Stimulated activated CD8-positive, alpha-beta memory T cell treated with anti-CD3 and anti-CD28 coated beads, Interleukin-7, amount 100 ng/mL, for 1 hour (primary cell): ENCODE measurements around the gene ARHGAP26.

Source experiments
- DNase-seq, 2 donors: peaks; one replicate each; pipeline ENCODE4 v3.0.0-alpha.2; 2020; ENCODE audit warnings: low read depth in 2 of 2

Gene ARHGAP26

DNA sequence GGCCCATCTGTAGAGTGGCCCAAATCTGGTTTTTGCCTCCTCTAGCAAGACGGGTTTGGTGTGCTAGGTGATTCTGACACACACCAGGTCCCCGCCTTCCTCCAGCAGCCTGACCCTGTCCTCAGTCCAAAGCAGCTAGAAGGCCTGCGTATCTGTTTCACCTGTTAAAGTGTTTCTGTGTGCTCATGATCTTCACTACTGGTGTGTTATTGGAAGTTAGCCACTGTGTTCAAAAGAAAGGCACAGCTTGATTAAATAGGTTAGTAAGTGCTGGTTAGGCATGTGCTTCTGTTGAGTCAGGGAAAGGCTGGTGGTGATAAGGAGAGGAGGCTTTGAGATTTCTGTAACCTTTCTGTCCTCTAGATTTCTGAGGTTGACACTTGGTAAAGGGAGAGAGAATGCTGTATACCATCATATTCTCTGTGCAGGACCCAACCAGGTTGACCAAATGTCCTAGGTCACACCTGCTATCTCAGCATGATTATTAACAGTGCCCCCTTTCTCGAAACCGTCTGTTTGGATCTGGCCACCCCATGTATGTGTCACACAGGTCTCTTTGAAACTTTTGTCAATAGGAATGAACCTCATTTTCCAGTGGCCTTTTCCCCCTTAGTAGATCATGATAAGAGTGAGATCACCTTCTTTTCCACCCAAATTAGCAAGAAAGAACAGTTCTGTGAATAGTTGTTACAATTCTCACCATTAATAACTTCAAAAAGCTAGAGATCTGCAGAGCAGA is 58.8 kb downstream of the ARHGAP26 start:
- no peak for DNase-seq

- DNase-seq, result no peak
Observed at GRCh38 chr5:142829801-142830220, 59.6 kb downstream of the ARHGAP26 start.

- DNase-seq, result no peak
Observed at GRCh38 chr5:142830241-142831008, 60.2 kb downstream of the ARHGAP26 start.

DNA sequence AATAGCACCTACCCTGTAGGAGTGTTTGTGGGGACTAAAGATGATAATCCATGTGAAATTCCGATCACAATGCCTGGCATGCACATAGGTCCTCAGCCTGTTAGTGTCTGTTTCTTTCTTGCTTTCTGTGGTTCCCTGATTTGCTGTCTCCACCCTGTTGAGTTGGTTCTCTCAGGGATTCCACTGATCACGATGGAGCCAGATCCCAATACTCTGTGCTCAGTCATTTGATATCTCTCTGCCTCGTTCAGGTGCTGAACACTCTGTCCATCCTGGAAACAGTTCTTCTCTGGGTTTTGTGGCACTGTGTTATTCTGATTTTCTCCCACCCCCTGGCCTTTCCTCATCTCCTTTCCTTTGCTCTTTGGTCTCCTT is 60.8 kb downstream of the ARHGAP26 start:
- no peak for DNase-seq

DNA sequence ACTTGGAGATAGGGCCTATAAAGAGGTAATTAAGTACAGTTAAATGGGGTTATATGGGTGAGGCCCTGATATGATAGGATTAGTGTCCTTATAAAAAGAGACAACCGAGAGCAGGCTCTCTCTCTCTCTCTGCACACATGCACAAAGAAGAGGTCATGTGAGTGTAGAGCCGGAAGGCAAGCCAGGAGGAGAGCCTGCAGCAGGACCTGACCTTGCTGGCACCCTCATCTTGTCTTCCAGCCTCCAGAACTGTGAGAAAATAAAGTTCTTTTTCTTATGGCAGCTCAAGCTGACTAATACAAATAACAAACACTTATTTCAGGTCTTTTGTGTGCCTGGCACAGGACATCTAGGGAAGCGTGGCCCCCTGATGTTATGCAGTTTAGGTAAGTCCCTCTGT is 62.1 kb downstream of the ARHGAP26 start:
- no peak for DNase-seq

GRCh38 chr5:142833517-142834449 is 63.6 kb downstream of the ARHGAP26 start:
- DNase-seq, result no peak

GRCh38 chr5:142834504-142834903 is 64.3 kb downstream of the ARHGAP26 start:
- no peak for DNase-seq

DNA sequence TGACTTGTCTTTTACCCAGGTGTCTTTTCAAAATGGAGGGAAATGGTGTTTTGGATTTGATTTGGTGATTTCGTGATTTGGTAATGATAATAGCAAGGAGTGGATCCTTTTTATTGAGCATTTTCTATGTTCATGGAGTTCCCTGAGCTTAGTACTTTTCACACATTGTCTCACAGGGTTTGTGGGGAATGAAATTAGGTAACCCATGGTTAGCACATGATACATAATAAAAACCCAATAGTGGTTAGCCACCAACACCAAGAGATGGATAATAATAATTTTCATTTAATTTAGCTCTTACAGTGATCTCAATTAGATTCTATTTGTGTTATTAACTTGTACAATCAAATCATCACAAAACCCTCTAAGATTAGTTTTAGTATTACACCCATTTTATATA is 65.4 kb downstream of the ARHGAP26 start:
- no peak for DNase-seq

- no peak for DNase-seq
Observed at GRCh38 chr5:142836048-142836447, 65.9 kb downstream of the ARHGAP26 start.

- no peak for DNase-seq
Observed at GRCh38 chr5:142837081-142837725, 67.0 kb downstream of the ARHGAP26 start.

DNA sequence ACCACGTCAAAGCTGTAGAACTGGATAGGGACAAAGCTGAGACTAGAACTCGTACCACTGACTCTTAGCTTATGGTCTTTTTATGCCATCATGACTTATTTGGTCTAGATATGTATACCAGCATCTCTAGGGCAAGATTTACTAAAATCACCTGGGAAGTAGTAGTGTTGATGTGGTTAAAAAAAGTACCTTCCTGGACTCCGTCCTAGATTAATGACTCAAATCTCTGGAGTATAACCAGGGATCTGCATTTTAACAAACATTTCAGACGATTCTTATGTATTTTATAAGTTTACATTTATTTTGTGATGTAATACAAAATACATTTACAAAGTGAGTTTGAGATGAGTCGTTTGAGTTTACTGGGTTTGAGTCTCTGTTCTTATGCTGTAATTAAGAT is 68.7 kb downstream of the ARHGAP26 start:
- no peak for DNase-seq

DNA sequence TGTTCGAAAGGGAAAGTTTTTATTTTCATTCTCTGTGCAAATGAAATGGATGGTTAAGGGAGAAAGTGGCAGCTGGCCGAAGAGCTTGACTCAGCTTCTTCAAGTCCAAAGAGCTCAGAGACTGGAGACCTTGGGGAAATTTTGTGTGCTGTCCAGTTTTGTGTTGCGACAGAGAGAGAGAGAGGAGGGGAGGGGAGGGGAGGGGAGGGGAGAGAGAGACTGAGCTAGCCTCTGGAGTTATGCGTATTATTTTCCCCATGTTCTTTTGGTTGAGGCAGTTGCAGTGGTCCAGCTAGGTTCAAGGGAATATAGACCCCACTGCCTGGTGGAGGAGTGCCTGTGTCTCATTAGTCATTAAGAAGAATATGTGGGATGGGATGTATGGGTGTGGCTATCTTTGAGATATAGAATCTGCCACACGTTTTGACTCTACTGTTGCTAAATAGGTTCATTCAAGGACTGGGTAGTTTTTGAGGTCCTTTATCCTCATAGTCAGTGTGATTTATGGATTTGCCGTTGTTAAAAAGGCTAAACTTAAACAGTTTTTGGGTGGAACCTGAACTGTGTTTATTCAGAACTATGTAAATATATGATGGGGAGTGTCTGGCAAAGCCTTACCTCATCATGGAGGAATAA is 69.7 kb downstream of the ARHGAP26 start:
- DNase-seq, result no peak

GRCh38 chr5:142840575-142840974 is 70.4 kb downstream of the ARHGAP26 start:
- no peak for DNase-seq

DNA sequence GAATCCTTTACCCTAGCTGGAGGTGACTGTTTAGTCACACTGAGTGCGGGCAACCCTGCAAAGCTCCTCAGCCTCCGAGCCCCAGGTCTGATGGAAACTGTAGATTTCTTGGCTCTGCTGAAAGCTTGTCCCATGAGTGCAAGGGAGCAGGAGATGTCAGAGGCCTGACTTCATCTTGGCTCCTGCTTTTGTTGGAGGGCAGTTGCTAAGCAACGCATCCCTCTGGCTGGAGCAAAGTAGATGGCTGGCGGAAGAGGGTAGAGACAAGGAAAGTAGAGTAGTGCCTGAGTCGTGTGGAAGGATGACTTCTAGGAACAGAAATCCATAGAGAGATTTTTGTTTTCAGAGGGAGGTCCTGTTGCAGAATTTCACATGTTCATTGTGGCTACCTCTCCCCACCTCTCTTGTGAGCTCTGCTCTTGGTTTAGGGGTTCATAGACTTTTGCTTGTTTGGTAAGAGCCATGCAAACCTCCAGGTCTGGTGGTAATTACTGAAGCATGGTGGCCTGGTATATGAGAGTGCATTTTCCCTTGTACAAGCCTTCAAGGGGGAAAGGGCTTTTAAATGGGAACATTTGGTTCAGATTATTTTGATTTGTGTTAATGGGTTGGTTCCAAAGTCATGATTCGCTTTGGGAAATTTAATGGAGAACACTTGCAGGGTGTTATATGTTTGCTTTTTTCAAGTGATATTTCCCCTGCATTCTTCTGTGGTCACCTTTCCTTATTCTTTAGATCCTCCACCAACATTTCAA is 71.5 kb downstream of the ARHGAP26 start:
- DNase-seq, result no peak

- DNase-seq, result no peak
Observed at GRCh38 chr5:142842994-142843905, 73.1 kb downstream of the ARHGAP26 start.

- DNase-seq, result no peak
Observed at GRCh38 chr5:142844866-142845265, 74.7 kb downstream of the ARHGAP26 start.

GRCh38 chr5:142845402-142845921 is 75.3 kb downstream of the ARHGAP26 start:
- DNase-seq, result no peak

- no peak for DNase-seq
Observed at GRCh38 chr5:142845954-142846398, 75.8 kb downstream of the ARHGAP26 start.

GRCh38 chr5:142846406-142846805 is 76.2 kb downstream of the ARHGAP26 start:
- no peak for DNase-seq
